Uterus (tissue), 4 donors: ENCODE results near the gene EFHC1. TPM values are rescaled to one million over a fixed set of nuclear protein-coding genes. Genes with fewer than 3 reads are reported as not detected.
A peak's percentile ranks its signal among the peaks of the same experiment; 100 is the strongest.

Experiments used
- DNase-seq, 2 donors: peaks; one replicate each; pipeline ENCODE4 v3.0.0-alpha.2; 2019 to 2020
- H3K27ac ChIP-seq, 2 donors: fragments of 200-600 bp; sonication (generic); 1 replicate in 1 of 2; 2 replicates in 1 of 2; pipeline ENCODE4 v1.5.1; 2016 to 2018
- H3K27me3 ChIP-seq, 2 donors: fragments of 200-600 bp; sonication (generic); one replicate each; pipeline ENCODE4 v1.5.1; 2018 to 2019; ENCODE audit warnings: control low read depth in 1 of 2
- H3K36me3 ChIP-seq, 2 donors: fragments of 200-600 bp; sonication (generic); one replicate each; pipeline ENCODE4 v1.5.1; 2019; ENCODE audit warnings: control low read depth in 1 of 2
- H3K4me1 ChIP-seq, 2 donors: fragments of 200-600 bp; sonication (generic); one replicate each; pipeline ENCODE4 v1.5.1; 2018 to 2019; ENCODE audit warnings: control low read depth in 1 of 2
- H3K4me3 ChIP-seq, 2 donors: fragments of 200-600 bp; sonication (generic); 1 replicate in 1 of 2; 2 replicates in 1 of 2; pipeline ENCODE4 v1.5.1; 2018 to 2019; ENCODE audit warnings: mild to moderate bottlenecking in 1 of 2
- H3K9me3 ChIP-seq, 2 donors: fragments of 200-600 bp; sonication (generic); one replicate each; pipeline ENCODE4 v1.5.1; 2019; ENCODE audit warnings: control low read depth in 1 of 2
- CTCF ChIP-seq, 4 experiments: fragments of 200-600 bp in 2 of 4; fragments of 450-650 bp in 2 of 4; sonication (generic) in 2 of 4; IDR thresholded peaks; one replicate each; pipeline ENCODE4 v1.5.1; 2016 to 2019; ENCODE audit warnings: antibody characterized with exemption in 4 of 4, mild to moderate bottlenecking in 2 of 4, moderate library complexity in 1 of 4
- POLR2A ChIP-seq, 2 donors: fragments of 450-650 bp; IDR thresholded peaks; one replicate each; pipeline ENCODE4 v1.6.1; 2016; ENCODE audit warnings: antibody characterized with exemption in 2 of 2, mild to moderate bottlenecking in 1 of 2, moderate library complexity in 1 of 2
- intact Hi-C: fragments of 100-400 bp; cut with DNase I; formaldehyde crosslinking; loops from one replicate; pipeline ENCODE4 v1.15.1; 2023; ENCODE audit warnings: low total_unique reads
- total RNA-seq, 4 donors: library from RNA; depleted of rRNA in 3 of 4; stranded (reverse); fragments of >200 nt in 3 of 4; gene quantifications; one replicate each; pipeline versions ENCODE4 v1.1.0 to v1.2.4, GENCODE V29; 2014 to 2023
- donor health status: DM: yes; HTN: yes; CAD: no.

EFHC1 gene
- total RNA-seq, 4 donors from 2014 or later, result 15.6 to 63.0 (median 29.5) TPM

- intact Hi-C loops, result no loop called here
- Histone ChIP-seq H3K36me3 (no peaks in the 10 kb centered on the region), H3K27me3 (no peaks in the 10 kb centered on the region), H3K27ac (peak overlapping the region; percentile 45 to 76), H3K4me1 (peaks cover 4 to 10% of the 10 kb centered on the region in 2 donors), H3K9me3 (no peaks in the 10 kb centered on the region), H3K4me3 (no peak overlapping the region)
- TF ChIP-seq CTCF (IDR thresholded peaks at IDR 0.05) (no peak), POLR2A (IDR thresholded peaks at IDR 0.05) (no peak)
- DNase-seq, result peak; percentile 40 to 61
Observed at GRCh38 chr6:52551483-52552277, 131.5 kb downstream of the EFHC1 start.

- Histone ChIP-seq H3K27ac (peak overlapping the region; percentile 45 to 76), H3K4me1 (peaks cover 4 to 8% of the 10 kb centered on the region in 2 donors), H3K4me3 (no peak overlapping the region), H3K27me3 (no peaks in the 10 kb centered on the region), H3K36me3 (no peaks in the 10 kb centered on the region), H3K9me3 (no peaks in the 10 kb centered on the region)
- no peak for TF ChIP-seq CTCF (IDR thresholded peaks at IDR 0.05)
- no peak for TF ChIP-seq POLR2A (IDR thresholded peaks at IDR 0.05)
- intact Hi-C loops, result no loop called here
- DNase-seq, result no peak
Observed at GRCh38 chr6:52552278-52552643, 132.1 kb downstream of the EFHC1 start.

- intact Hi-C loops, result no loop called here
- H3K4me1 ChIP-seq, result peaks cover 0 to 9% of the 10 kb centered on the region in 2 donors
- DNase-seq, result no peak
Observed at GRCh38 chr6:52553158-52553557, 133.0 kb downstream of the EFHC1 start.

GRCh38 chr6:52553719-52554118 is 133.6 kb downstream of the EFHC1 start:
- intact Hi-C loops, result no loop called here
- DNase-seq, result no peak
- Histone ChIP-seq H3K27ac (no peak overlapping the region), H3K4me1 (peaks cover 0 to 14% of the 10 kb centered on the region in 2 donors), H3K4me3 (no peak overlapping the region), H3K36me3 (no peaks in the 10 kb centered on the region), H3K9me3 (no peaks in the 10 kb centered on the region), H3K27me3 (no peaks in the 10 kb centered on the region)
- TF ChIP-seq POLR2A (IDR thresholded peaks at IDR 0.05) (no peak), CTCF (IDR thresholded peaks at IDR 0.05) (no peak)

More at GRCh38 chr6:52553158-52553557, 133.0 kb downstream of the EFHC1 start:
- no peak overlapping the region for H3K27ac ChIP-seq
- H3K27me3 ChIP-seq, result no peaks in the 10 kb centered on the region
- TF ChIP-seq POLR2A (IDR thresholded peaks at IDR 0.05), result no peak
- no peak for TF ChIP-seq CTCF (IDR thresholded peaks at IDR 0.05)
- no peaks in the 10 kb centered on the region for H3K9me3 ChIP-seq
- H3K4me3 ChIP-seq, result no peak overlapping the region
- no peaks in the 10 kb centered on the region for H3K36me3 ChIP-seq

- peaks cover 0 to 14% of the 10 kb centered on the region in 2 donors for H3K4me1 ChIP-seq
- no peaks in the 10 kb centered on the region for H3K27me3 ChIP-seq
- H3K4me3 ChIP-seq, result no peak overlapping the region
- intact Hi-C loops, result no loop called here
- no peak for DNase-seq
- no peaks in the 10 kb centered on the region for H3K9me3 ChIP-seq
- TF ChIP-seq POLR2A (IDR thresholded peaks at IDR 0.05) (no peak), CTCF (IDR thresholded peaks at IDR 0.05) (no peak)
- peak overlapping the region in 1 of 2 donors; percentile 49 for H3K27ac ChIP-seq
- H3K36me3 ChIP-seq, result no peaks in the 10 kb centered on the region
Observed at GRCh38 chr6:52554684-52555280, 134.6 kb downstream of the EFHC1 start.
